ENCODE measurements around the gene DAW1.
"Not testable (repeated sequence)": the region's sequence is repeated elsewhere in the genome, so short reads cannot be mapped to it uniquely, and the experiment has no call there.

DAW1 gene

GRCh38 chr2:227932001-227932400 is 60.6 kb downstream of the DAW1 start:
- no peak overlapping the region for H3K27ac ChIP-seq (replicated peaks)
- TF ChIP-seq CTCF (IDR thresholded peaks at IDR 0.05; ENCODE audit: insufficient read depth, low read length) (no peak), GABPA (IDR thresholded peaks at IDR 0.05; ENCODE audit: low read depth) (no peak), REST (IDR thresholded peaks at IDR 0.05; ENCODE audit: insufficient replicate concordance, low read depth) (no peak), POLR2AphosphoS5 (IDR thresholded peaks at IDR 0.05; ENCODE audit: low read depth) (no peak), SPI1 (IDR thresholded peaks at IDR 0.05; ENCODE audit: borderline replicate concordance, low read depth) (no peak)
- no peak overlapping the region for H3K4me3 ChIP-seq (replicated peaks; ENCODE audit: insufficient read depth, low read length)
- no peak for DNase-seq (ENCODE audit: low read depth in 1 of 2, low spot score in 1 of 2)
- no peaks in the 10 kb centered on the region for H3K27me3 ChIP-seq (ENCODE audit: insufficient read depth, poor library complexity, severe bottlenecking)

GRCh38 chr2:227932403-227932802 is 61.0 kb downstream of the DAW1 start:
- Histone ChIP-seq H3K27ac (replicated peaks) (no peak overlapping the region), H3K27me3 (ENCODE audit: insufficient read depth, poor library complexity, severe bottlenecking) (no peaks in the 10 kb centered on the region), H3K4me3 (replicated peaks; ENCODE audit: insufficient read depth, low read length) (no peak overlapping the region)
- no peak for TF ChIP-seq GABPA (IDR thresholded peaks at IDR 0.05; ENCODE audit: low read depth)
- TF ChIP-seq REST (IDR thresholded peaks at IDR 0.05; ENCODE audit: insufficient replicate concordance, low read depth) = no peak
- TF ChIP-seq SPI1 (IDR thresholded peaks at IDR 0.05; ENCODE audit: borderline replicate concordance, low read depth) = no peak
- TF ChIP-seq POLR2AphosphoS5 (IDR thresholded peaks at IDR 0.05; ENCODE audit: low read depth) = no peak
- no peak for DNase-seq (ENCODE audit: low read depth in 1 of 2, low spot score in 1 of 2)

- no peak overlapping the region for H3K4me3 ChIP-seq (replicated peaks; ENCODE audit: insufficient read depth, low read length)
- no peak for DNase-seq (ENCODE audit: low read depth in 1 of 2, low spot score in 1 of 2)
- TF ChIP-seq REST (IDR thresholded peaks at IDR 0.05; ENCODE audit: insufficient replicate concordance, low read depth) (no peak), GABPA (IDR thresholded peaks at IDR 0.05; ENCODE audit: low read depth) (no peak), SPI1 (IDR thresholded peaks at IDR 0.05; ENCODE audit: borderline replicate concordance, low read depth) (no peak), POLR2AphosphoS5 (IDR thresholded peaks at IDR 0.05; ENCODE audit: low read depth) (no peak), CTCF (IDR thresholded peaks at IDR 0.05; ENCODE audit: insufficient read depth, low read length) (no peak)
- no peaks in the 10 kb centered on the region for H3K27me3 ChIP-seq (ENCODE audit: insufficient read depth, poor library complexity, severe bottlenecking)
- no peak overlapping the region for H3K27ac ChIP-seq (replicated peaks)
Measured at GRCh38 chr2:227933884-227934283, 62.5 kb downstream of the DAW1 start.

- H3K4me3 ChIP-seq (replicated peaks; ENCODE audit: insufficient read depth, low read length); H3K27ac ChIP-seq (replicated peaks); DNase-seq (ENCODE audit: low read depth in 1 of 2, low spot score in 1 of 2); H3K27me3 ChIP-seq (ENCODE audit: insufficient read depth, poor library complexity, severe bottlenecking): not testable (repeated sequence)
Measured at GRCh38 chr2:227936249-227936648, 64.8 kb downstream of the DAW1 start.

All from HL-60 (cell line).